ENCODE results near the gene PTPN18. TPM values are rescaled to one million over a fixed set of nuclear protein-coding genes. Genes with fewer than 3 reads are reported as not detected.

PTPN18 gene, protein sequence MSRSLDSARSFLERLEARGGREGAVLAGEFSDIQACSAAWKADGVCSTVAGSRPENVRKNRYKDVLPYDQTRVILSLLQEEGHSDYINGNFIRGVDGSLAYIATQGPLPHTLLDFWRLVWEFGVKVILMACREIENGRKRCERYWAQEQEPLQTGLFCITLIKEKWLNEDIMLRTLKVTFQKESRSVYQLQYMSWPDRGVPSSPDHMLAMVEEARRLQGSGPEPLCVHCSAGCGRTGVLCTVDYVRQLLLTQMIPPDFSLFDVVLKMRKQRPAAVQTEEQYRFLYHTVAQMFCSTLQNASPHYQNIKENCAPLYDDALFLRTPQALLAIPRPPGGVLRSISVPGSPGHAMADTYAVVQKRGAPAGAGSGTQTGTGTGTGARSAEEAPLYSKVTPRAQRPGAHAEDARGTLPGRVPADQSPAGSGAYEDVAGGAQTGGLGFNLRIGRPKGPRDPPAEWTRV
- total RNA-seq, result 19.3 and 23.2 TPM in 2 replicates

DNA sequence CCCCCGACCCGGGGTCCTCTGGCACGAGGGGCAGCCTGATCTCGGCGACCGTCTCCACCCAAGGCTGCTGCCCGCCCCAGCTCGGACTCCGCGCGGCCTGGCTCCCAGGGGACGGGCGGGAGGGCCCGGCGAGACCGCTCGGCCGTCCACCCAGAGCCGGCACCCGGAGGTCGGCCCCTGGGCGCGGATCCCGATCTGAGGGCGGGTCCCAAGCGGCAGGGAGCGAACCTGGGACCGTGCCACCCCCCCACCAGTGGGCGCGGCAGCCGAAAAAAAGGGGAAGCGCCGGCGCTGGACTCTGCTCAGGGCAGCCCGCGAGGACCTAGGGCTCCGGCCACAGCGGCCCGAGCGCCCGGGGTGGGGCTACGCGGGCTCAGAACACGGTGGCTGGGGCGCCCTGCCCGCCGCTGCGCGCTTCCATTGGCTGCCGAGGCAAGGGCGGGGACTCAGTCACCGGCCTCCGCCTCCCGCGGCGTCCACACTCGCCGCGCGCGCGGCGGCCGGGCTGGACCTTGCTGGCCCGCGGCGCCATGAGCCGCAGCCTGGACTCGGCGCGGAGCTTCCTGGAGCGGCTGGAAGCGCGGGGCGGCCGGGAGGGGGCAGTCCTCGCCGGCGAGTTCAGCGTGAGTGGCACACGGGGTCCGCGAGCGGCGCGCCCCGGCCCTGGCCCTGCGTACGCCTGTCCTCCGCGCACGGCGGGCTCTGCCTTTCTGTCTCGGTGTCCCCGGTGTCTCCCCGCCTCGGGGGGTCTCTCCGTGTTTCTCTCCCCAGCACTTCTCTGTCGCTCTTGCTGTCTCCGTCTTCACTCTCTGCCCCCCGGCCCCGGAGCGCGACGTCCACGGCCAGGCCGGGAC is at the start of gene PTPN18:
Gene PTPN18, plus strand, starts transcription at position 479 of the 854 bp plus-strand sequence. Its CDS starts 52 bp downstream, at position 531.

GRCh38 chr2:130342533-130343275 is 13.2 kb upstream of the PTPN18 start, which contains the start of gene IMP4:
TSS of gene IMP4 (plus strand) at chr2:130342897. CDS start at chr2:130342933, 36 bp downstream.

Small RNA genes within 50 kb of the gene (small RNA-seq; reads per million reads assigned to genes)
- not detected for gene AC132479.1 (ENCODE audit: low replicate concordance)

Other genes with a start within 250 kb of the PTPN18 start
- not detected in 2 replicates for gene POTEF, start 226.8 kb upstream of the PTPN18 start, total RNA-seq
- gene CCDC74B, start 210.9 kb upstream of the PTPN18 start, total RNA-seq, result 2.6 and 5.0 TPM in 2 replicates
- gene SMPD4, start 174.5 kb upstream of the PTPN18 start, total RNA-seq, result 23.6 and 42.7 TPM in 2 replicates
- gene MZT2B, start 173.8 kb upstream of the PTPN18 start, total RNA-seq, result 79.7 and 97.2 TPM in 2 replicates
- not detected in 2 replicates for gene TUBA3E, start 157.6 kb upstream of the PTPN18 start, total RNA-seq
- gene IMP4, start 13.2 kb upstream of the PTPN18 start, total RNA-seq, result 108 and 121 TPM in 2 replicates
- gene POTEI, start 153.3 kb downstream of the PTPN18 start, total RNA-seq, result not detected in 2 replicates
- not detected in 2 replicates for gene CFC1B, start 165.2 kb downstream of the PTPN18 start, total RNA-seq
- not detected in 2 replicates for gene CFC1, start 243.5 kb downstream of the PTPN18 start, total RNA-seq